Activated CD8-positive, alpha-beta memory T cell treated with anti-CD3 and anti-CD28 coated beads, Interleukin-2, amount 10 ng/mL, durations not matched to agents 7 days and 5 days (primary cell): ENCODE data around the gene DQX1. TPM values are rescaled to one million over a fixed set of nuclear protein-coding genes. Genes with fewer than 3 reads are reported as not detected.

Source experiments
- ATAC-seq: fragments of 150-1000 bp; cut with Tn5 transposase; one replicate; pipeline ENCODE4 v1.10.0; 2021; ENCODE audit warnings: moderate library complexity
- CTCF ChIA-PET: fragments of 350-600 bp; sonication (Branson Sonifier 250); formaldehyde crosslinking; loops from one replicate; lab custom pipeline; 2021; ENCODE audit warnings: antibody characterized with exemption; lab: Charles Lee
- DNase-seq: peaks from one replicate; pipeline ENCODE4 v3.0.0-alpha.2; 2020
- H3K27ac Mint-ChIP-seq: one replicate; pipeline ENCODE4 v1.8.0; 2021; ENCODE audit warnings: mild to moderate bottlenecking, mixed read lengths
- H3K27me3 Mint-ChIP-seq: one replicate; pipeline ENCODE4 v1.8.0; 2021; ENCODE audit warnings: mixed read lengths
- H3K36me3 Mint-ChIP-seq: one replicate; pipeline ENCODE4 v1.8.0; 2021; ENCODE audit warnings: mild to moderate bottlenecking, mixed read lengths
- H3K4me1 Mint-ChIP-seq: one replicate; pipeline ENCODE4 v1.8.0; 2021; ENCODE audit warnings: mixed read lengths
- H3K4me3 Mint-ChIP-seq: one replicate; pipeline ENCODE4 v1.8.0; 2021; ENCODE audit warnings: mild to moderate bottlenecking, moderate library complexity, mixed read lengths
- H3K9me3 Mint-ChIP-seq: one replicate; pipeline ENCODE4 v1.8.0; 2022; ENCODE audit warnings: low read depth, mixed read lengths
- total RNA-seq, 2 experiments: library from RNA; stranded (reverse); gene quantifications; one replicate each; pipeline ENCODE4 v1.2.3, GENCODE V29; 2021

DQX1 gene
- total RNA-seq, 2 experiments from 2014 or later = 0.38 to 0.94 TPM

GRCh38 chr2:74536166-74536950, 10.3 kb upstream of the DQX1 start:
- Mint-ChIP-seq H3K4me3 (no peak overlapping the region), H3K27me3 (peaks cover 17% of the 10 kb centered on the region), H3K4me1 (peaks cover 29% of the 10 kb centered on the region), H3K36me3 (peaks cover 12% of the 10 kb centered on the region), H3K9me3 (no peaks in the 10 kb centered on the region), H3K27ac (no peak overlapping the region)
- CTCF ChIA-PET = interaction anchor here (1.2 kb wide), 1 partner anchor 287 kb away, joined by 4 read pairs; no protein-coding TSS in a partner anchor
- DNase-seq (no peak), ATAC-seq (no peak)

DNA sequence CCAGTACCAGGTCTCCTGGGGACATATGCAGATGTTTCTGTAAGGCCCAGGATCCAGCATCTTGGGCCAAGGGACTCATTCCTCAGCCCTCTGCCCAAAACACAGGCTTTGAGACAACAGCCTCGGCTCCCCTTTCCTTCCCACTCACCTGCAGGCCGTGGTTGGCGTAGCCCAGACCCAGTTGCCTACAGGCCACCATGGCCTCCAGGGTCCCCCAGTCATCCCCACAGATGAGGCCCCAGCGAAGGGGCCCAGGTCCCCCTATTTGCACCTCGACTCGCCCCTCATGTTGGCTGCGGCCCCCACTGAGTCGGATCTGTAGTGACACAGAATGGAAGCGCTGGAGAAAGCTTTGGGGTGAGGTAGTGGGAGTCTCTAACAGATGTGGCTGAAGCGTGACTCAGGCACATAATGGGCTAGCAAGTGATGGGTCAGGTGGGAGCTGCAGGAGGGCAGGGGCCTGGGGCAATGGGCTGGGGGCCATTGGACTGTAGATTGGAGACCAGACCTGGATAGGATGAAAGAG, 9.5 kb upstream of the DQX1 start:
- Mint-ChIP-seq H3K36me3 (peaks cover 15% of the 10 kb centered on the region), H3K27me3 (peaks cover 17% of the 10 kb centered on the region), H3K9me3 (no peaks in the 10 kb centered on the region), H3K27ac (no peak overlapping the region), H3K4me1 (peaks cover 38% of the 10 kb centered on the region), H3K4me3 (no peak overlapping the region)
- DNase-seq (no peak), ATAC-seq (no peak)
- CTCF ChIA-PET = interaction anchor here (1.2 kb wide), 1 partner anchor 286 kb away, joined by 4 read pairs; no protein-coding TSS in a partner anchor

DNA sequence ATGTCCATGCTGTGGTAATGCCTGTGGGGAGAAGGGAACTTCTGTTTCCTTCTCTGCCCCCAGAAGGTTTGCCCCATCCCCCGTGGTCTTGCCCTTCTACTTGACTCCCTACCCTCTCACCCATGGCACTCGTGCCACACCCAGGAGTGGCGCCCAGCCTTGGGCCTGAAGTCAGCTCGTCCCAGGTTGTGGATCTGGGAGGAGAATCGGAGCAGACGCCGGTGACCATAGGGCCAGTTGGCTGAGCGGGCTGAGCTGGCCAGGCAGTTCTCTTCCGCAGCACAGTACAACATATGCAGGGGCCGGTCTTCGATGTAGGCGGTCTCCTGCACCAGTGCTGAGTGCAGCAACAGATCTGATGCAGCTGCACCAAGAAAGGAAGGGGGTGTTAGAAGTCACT, 8.4 kb upstream of the DQX1 start:
- CTCF ChIA-PET = interaction anchor here (1.4 to 6.1 kb wide), 2 partner anchors 17 to 52 kb away, joined by 4 to 98 read pairs; no protein-coding TSS in a partner anchor
- peaks cover 17% of the 10 kb centered on the region for H3K27me3 Mint-ChIP-seq
- H3K36me3 Mint-ChIP-seq = peaks cover 15% of the 10 kb centered on the region
- no peak overlapping the region for H3K27ac Mint-ChIP-seq
- no peak overlapping the region for H3K4me3 Mint-ChIP-seq
- H3K9me3 Mint-ChIP-seq = no peaks in the 10 kb centered on the region
- H3K4me1 Mint-ChIP-seq = peaks cover 35% of the 10 kb centered on the region
- no peak for DNase-seq
- ATAC-seq = no peak

GRCh38 chr2:74533464-74533863, 7.4 kb upstream of the DQX1 start:
- H3K27ac Mint-ChIP-seq = no peak overlapping the region
- no peak overlapping the region for H3K4me3 Mint-ChIP-seq
- ATAC-seq (no peak), DNase-seq (no peak)
- H3K36me3 Mint-ChIP-seq = peaks cover 19% of the 10 kb centered on the region
- H3K4me1 Mint-ChIP-seq = peaks cover 32% of the 10 kb centered on the region
- H3K9me3 Mint-ChIP-seq = no peaks in the 10 kb centered on the region
- CTCF ChIA-PET = interaction anchor here (1.2 to 6.4 kb wide), 6 partner anchors 10 to 81 kb away, joined by 3 to 98 read pairs (median 12); partner anchors contain the start of genes CCDC142 and TTC31
- peaks cover 10% of the 10 kb centered on the region for H3K27me3 Mint-ChIP-seq

DNA sequence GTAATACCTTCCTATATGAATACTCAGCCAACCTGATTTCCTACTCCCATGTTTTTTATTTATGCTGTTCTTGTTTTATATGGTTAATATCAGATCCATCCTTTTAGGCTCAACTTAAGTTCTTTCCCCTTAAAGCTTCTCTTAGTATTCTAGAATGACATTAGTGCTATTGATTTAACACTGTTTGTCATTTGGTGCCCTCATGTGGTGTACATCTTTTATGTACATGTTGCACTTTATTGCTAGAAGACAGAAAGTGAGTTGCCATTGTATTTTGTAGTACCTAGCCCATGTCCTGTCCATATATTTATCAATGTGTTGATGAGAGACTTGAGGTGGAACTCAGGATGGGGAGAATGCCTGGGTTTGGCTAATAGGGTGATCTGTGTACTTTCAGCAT, 6.2 kb upstream of the DQX1 start:
- peak overlapping the region; percentile 97 for H3K27ac Mint-ChIP-seq
- H3K9me3 Mint-ChIP-seq = no peaks in the 10 kb centered on the region
- peaks cover 31% of the 10 kb centered on the region for H3K36me3 Mint-ChIP-seq
- CTCF ChIA-PET = interaction anchor here (0.6 to 6.4 kb wide), 30 partner anchors 9 to 264 kb away, joined by 3 to 98 read pairs (median 5); partner anchors contain the start of genes CCDC142, INO80B, LBX2 and MRPL53
- ATAC-seq (no peak), DNase-seq (no peak)
- H3K4me1 Mint-ChIP-seq = peaks cover 39% of the 10 kb centered on the region
- H3K4me3 Mint-ChIP-seq = peak overlapping the region; percentile 34
- no peaks in the 10 kb centered on the region for H3K27me3 Mint-ChIP-seq

GRCh38 chr2:74531666-74532065, 5.6 kb upstream of the DQX1 start:
- Mint-ChIP-seq H3K9me3 (no peaks in the 10 kb centered on the region), H3K4me1 (peaks cover 41% of the 10 kb centered on the region), H3K4me3 (peak overlapping the region; percentile 100), H3K27me3 (no peaks in the 10 kb centered on the region), H3K27ac (peak overlapping the region; percentile 97), H3K36me3 (peaks cover 37% of the 10 kb centered on the region)
- DNase-seq = no peak
- ATAC-seq = no peak
- CTCF ChIA-PET = interaction anchor here (0.6 to 6.4 kb wide), 32 partner anchors 9 to 282 kb away, joined by 3 to 98 read pairs (median 5); partner anchors contain the start of genes CCDC142, INO80B, LBX2 and MRPL53

DNA sequence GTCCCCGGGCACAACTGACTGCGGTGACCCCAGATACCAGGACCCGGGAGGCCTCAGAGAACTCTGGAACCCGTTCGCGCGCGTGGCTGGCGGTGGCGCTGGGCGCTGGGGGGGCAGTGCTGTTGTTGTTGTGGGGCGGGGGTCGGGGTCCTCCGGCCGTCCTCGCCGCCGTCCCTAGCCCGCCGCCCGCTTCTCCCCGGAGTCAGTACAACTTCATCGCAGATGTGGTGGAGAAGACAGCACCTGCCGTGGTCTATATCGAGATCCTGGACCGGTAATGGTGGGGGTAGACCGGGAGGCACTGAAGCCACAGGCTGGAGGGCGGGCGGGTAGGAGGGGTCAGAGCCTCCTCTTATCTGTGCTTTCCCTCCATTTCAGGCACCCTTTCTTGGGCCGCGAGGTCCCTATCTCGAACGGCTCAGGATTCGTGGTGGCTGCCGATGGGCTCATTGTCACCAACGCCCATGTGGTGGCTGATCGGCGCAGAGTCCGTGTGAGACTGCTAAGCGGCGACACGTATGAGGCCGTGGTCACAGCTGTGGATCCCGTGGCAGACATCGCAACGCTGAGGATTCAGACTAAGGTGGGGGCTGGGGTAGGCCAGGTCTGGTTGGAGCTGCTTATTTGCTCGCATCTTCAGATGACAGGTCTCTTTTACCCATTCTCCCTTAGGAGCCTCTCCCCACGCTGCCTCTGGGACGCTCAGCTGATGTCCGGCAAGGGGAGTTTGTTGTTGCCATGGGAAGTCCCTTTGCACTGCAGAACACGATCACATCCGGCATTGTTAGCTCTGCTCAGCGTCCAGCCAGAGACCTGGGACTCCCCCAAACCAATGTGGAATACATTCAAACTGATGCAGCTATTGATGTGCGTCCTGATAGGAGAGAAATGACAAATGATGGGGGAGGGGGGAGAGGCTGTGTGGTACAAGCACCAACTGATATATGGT, 4.5 kb upstream of the DQX1 start:
- Mint-ChIP-seq H3K27ac (peak overlapping the region; percentile 97), H3K27me3 (no peaks in the 10 kb centered on the region), H3K36me3 (peaks cover 48% of the 10 kb centered on the region), H3K9me3 (no peaks in the 10 kb centered on the region), H3K4me1 (peaks cover 46% of the 10 kb centered on the region), H3K4me3 (peak overlapping the region; percentile 100)
- DNase-seq (peak; percentile 73), ATAC-seq (peak; percentile 16)
- CTCF ChIA-PET = interaction anchor here (0.8 to 6.4 kb wide), 19 partner anchors 9 to 281 kb away, joined by 3 to 98 read pairs (median 9); partner anchors contain the start of genes CCDC142, INO80B, LBX2 and MRPL53

DNA sequence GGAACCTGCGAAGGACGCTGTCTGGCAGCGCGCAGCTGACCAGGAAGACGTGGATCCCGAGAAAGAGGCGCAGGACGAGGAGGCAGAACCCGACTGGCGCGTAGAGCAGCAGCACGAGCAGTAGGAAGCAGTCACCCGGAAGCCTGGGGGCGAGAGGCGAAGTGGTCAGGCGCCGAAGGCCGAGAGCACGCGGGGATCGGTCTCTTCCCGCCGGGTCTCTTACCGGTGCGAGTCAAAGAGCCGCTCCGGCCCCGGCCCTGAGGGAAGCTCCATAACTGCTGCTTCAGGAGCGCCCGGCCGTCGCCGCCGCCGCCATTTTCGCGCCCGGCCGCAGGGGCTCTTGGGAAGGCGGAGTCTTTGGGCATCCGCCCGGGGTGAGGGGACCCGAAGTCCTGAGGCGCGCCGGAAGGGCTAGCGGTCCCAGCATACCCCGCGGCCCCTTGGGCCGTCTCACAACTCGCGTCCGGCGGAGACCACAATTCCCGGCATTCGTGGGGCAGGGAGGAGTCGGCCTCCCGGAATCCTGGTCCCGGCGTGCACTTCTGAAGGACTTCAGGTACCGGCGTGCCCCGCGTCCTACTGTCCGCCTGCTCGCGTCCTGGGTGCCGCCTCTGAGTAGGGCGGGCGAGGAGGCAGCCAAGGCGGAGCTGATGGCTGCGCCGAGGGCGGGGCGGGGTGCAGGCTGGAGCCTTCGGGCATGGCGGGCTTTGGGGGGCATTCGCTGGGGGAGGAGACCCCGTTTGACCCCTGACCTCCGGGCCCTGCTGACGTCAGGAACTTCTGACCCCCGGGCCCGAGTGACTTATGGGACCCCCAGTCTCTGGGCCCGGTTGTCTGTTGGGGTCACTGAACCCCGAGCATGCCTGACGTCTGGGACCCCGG, 3.6 kb upstream of the DQX1 start, which contains the start of the genes AUP1 and HTRA2:
Gene AUP1 (minus strand): TSS at position 350 of the 882 bp plus-strand sequence. CDS start 77 bp downstream, at position 273.
Gene HTRA2 (plus strand): TSS at position 577 of the 882 bp plus-strand sequence. CDS start 74 bp downstream, at position 651.
- Mint-ChIP-seq H3K36me3 (peaks cover 48% of the 10 kb centered on the region), H3K4me1 (peaks cover 46% of the 10 kb centered on the region), H3K27ac (peak within 1 kb of the TSS; percentile 97), H3K27me3 (no peaks in the 10 kb centered on the region), H3K4me3 (peak within 1 kb of the TSS; percentile 100), H3K9me3 (no peaks in the 10 kb centered on the region)
- DNase-seq = peak; percentile 98
- CTCF ChIA-PET = interaction anchor here (0.6 to 6.4 kb wide), 9 partner anchors 13 to 123 kb away, joined by 3 to 98 read pairs (median 12); partner anchors contain the start of genes CCDC142, LBX2, TLX2 and TTC31
- ATAC-seq = peak; percentile 90

DNA sequence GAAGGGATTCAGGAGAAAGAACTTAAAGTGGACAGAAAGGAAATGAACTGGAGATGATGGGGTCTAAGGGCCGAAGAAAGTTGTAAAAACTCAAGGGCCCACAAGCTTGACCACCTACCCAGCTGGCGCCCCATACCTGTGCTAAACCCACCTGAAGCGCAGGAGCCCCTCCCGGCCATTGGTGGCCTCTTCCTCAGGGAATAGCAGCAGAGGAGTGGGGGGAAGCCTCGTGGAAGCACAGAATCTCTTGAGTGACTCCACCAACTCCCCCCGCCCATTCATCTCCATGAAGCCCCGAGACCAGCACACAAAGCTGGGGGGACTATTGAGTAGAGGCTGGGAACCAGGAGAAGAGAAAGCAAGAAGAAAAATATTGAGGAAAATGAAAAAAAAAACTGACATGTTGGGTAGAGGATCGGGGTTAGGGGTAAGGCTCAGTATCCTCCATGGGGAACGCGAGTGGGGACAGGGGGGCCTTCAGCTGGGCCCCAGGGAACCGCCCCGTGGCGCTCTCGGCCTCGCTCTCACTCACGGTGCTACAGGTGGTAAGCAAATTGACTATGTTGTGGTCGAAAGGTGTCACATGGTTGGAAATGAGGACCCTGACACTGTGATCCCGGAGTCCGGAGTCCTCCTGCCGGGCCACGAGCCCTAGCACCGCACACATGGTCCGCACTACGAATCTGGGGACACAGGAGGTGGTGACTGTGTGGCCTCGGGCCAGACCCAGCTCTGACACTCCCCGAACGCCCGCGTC, 2.7 kb upstream of the DQX1 start:
- H3K4me1 Mint-ChIP-seq = peaks cover 46% of the 10 kb centered on the region
- ATAC-seq (peak; percentile 10), DNase-seq (peak; percentile 61)
- H3K9me3 Mint-ChIP-seq = no peaks in the 10 kb centered on the region
- peak overlapping the region; percentile 100 for H3K4me3 Mint-ChIP-seq
- no peaks in the 10 kb centered on the region for H3K27me3 Mint-ChIP-seq
- CTCF ChIA-PET = interaction anchor here (1.2 to 6.4 kb wide), 7 partner anchors 12 to 71 kb away, joined by 3 to 98 read pairs (median 27); partner anchors contain the start of genes CCDC142, LBX2, TLX2 and TTC31
- peaks cover 45% of the 10 kb centered on the region for H3K36me3 Mint-ChIP-seq
- H3K27ac Mint-ChIP-seq = peak overlapping the region; percentile 97

GRCh38 chr2:74527741-74528140, 1.7 kb upstream of the DQX1 start:
- Mint-ChIP-seq H3K27me3 (no peaks in the 10 kb centered on the region), H3K27ac (peak overlapping the region; percentile 29), H3K4me3 (peak overlapping the region; percentile 100), H3K36me3 (peaks cover 44% of the 10 kb centered on the region), H3K4me1 (peaks cover 47% of the 10 kb centered on the region), H3K9me3 (no peaks in the 10 kb centered on the region)
- ATAC-seq = no peak
- CTCF ChIA-PET = interaction anchor here (5.9 to 6.4 kb wide), 2 partner anchors 26 to 45 kb away, joined by 39 to 61 read pairs; partner anchors contain the start of genes CCDC142, LBX2 and TTC31
- DNase-seq = no peak
